NCI-H510A treated with DMSO at 0.1 percent for 48 hours (cell line): ENCODE measurements around the gene OR4D9.

Source experiments
- DNase-seq: peaks from one replicate; lab custom pipeline; 2025; lab: John Stamatoyannopoulos, UW

The OR4D9 gene

DNA sequence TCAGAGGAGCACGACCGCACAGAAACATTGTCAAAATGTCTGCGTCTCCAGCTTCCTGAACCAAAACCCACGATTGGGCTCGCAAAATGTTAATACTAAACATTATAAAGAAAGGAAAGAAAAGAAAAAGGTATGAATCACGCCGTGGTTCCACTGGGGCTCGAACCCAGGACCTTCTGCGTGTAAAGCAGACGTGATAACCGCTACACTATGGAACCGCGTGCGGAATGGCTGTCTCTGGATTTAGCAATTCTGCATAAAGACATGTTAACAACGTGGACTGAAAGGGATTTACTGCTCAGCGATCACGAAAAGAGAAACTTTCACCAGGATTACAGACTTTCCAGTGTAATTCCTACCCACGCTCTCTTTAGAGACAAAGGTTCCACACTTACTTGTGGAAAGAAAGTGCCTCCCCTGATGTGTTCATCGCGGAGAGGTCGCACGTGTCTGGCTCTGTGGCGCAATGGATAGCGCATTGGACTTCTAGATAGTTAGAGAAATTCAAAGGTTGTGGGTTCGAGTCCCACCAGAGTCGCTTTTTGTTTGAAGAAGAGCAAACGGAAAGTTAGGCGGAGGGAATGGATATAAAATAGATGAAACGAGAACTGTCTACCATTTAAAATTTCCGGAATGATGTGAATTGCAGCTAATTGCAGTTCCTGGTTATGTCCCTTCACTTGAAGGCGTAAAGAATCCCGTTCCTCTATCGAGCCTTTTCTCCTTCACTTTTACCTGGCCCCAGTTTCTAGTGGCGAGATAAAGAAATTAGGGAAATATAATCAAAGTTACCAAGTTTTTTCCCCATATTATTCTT lies 39.7 kb downstream of the OR4D9 start:
- DNase-seq, result peak; percentile 86

DNA sequence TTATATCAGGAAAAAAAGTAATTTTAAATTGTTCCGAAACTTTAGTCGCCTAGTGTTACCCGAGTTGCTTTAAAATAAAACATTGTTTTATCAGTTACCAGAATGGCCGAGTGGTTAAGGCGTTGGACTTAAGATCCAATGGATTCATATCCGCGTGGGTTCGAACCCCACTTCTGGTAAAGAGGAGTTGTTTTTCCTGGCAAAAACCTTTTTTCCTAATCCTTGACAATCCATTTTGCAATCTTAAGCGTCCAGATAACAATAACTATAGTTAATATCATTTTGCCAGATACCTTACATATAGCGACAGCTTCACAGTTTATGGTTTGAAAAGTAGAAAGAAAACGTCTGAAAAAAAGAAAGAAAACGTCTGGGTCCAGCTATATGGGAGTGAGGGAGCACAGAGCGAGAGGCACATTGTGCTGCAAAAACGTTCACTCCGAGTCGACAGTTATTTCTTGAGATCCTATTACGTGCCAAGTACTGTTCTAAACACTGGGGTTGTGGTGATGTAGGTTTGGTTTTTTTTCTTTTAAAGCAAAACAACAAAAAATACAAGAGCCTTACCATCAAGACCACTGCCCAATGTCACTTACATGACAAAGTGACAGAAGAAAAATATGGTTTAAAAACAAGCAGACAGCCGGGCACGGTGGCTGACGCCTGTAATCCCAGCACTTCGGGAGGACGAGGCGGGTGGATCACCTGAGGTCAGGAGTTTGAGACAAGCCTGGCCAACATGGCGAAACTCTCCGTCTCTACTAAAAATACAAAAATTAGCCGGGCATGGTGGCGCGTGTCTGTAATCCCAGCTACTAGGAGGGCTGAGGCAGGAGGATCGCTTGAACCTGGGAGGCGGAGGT lies 40.6 kb downstream of the OR4D9 start:
- DNase-seq, result peak; percentile 59

DNA sequence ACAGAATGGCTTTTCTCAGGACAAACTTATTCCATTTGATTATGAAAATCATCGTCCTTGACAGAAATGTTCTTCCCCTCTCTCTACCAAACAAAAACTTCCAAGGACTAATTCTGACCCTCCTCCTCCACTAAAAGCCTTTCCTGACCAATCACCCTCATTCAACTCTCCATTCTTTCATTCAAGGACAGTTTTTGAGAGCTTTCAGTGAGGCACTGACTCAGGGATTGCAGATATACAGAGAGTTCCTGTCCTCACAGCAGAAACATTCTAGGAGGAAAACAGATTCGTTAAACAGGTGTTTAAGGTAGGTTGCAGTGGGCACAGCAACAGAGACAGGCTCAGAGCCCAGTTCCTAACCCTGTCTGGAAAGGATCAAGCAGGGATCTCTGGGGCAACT lies 41.5 kb downstream of the OR4D9 start:
- DNase-seq, result no peak

DNA sequence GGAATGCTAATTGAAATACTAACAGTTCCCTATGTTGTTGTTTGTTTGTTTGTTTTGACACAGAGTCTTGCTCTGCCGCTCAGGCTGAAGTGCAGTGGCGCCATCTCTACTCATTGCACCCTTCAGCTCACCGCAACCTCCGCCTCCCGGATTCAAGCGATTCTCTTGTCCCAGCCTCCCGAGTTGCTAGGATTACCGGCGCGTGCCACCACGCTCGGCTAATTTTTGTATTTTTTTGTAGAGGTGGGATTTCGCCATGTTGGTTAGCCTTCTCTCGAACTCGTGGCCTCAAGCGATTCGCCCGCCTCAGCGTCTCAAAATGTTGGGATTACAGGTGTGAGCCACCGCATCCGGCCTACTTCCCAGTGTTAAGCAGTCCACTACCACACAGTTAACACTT lies 42.0 kb downstream of the OR4D9 start:
- DNase-seq, result no peak

DNA sequence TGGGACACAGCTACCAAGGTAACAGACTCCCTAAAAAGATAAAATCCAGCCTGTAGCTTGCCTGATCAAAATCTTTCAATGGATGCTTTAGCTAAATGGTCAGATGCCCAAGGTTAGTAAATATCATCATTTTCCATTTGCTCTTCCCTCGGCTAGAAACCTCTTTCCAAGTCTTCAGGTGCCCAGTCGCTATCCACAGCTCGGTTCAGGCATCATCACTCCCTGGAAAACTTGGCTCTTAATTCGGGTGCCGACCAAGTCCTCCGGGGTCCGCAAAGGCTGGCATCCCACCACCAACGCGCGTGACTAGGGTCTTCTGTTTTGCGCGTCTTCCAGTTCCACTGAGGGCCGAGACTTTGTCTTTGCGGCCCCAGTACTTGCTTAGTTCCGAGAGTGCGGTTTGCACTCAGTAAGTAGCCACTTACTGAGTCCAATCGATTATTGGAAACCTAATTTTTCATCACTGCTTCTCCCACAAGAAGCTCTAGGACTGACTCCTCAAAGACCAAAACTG lies 44.3 kb downstream of the OR4D9 start:
- peak; percentile 82 for DNase-seq

DNA sequence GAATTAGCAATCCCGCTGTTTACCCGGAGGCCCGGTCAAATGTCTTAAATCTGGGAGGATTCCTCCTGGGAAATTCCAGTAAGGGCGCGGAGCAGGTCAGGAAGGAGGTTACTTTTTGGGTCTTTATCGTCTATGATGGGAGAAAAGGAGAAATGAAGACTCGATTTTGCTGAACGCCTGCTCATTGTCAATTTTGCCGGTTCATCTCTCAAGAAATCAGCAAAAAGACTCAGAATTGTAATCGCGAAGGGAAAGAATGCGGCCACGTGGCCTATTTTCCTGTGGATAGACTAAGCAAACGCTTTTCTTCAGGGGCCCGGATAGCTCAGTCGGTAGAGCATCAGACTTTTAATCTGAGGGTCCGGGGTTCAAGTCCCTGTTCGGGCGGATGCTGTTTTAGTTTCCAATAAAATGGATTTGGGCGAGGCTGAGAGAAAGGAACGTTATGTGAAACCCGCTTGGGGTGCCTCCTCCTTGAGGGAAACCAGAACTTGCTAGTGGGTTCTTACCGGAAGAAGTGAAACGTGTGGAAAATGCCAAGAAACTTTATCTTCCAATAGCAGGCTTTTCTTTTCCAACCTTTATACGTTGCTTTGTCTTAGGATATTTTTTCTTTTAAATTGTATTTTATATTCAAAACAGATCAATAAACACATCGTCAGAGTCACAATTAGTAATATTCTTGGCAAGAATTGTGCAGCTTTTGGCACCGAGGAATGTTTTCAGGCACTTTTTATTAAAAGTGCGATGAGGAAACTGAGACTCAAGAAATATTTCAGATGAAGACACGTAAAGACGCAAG lies 45.0 kb downstream of the OR4D9 start:
- DNase-seq, result peak; percentile 83

DNA sequence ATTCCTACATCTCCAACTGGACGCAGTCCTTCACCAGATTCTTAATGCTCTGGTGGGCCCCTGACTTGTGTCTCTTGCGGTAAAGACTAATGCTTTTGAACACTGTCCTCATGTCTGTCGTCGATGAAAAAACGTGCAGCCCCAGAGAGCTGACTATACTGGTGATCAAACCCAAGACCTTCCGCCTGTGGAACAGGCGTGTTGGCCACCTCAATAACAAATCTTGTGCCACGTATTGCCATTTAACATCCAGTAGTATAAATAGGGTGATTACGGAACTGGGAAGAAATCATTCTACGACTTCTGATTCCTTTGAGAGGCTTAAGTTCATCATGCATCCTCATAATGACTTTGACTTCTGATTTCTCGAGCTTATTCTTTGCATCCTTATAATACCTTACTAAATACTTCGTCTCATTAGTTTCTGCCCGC lies 45.6 kb downstream of the OR4D9 start:
- DNase-seq, result peak; percentile 84

DNA sequence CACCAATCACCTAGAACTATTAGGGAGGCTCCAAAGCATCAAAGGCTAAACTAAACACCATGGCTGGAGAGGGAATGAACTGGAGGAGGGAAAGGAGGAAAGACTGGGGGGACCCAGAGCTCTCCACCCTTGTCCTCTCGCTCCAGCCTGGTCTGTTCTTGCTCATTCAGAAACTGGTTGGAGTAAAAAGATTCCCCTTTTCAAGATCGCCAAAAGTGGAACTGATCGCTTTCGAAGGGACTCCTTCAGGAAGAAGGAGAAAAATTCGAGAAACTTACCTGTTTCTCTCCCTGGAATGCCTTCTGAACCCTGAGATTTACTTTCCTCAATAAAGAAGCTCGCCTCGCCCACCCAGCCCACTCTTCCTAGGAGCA lies 46.9 kb downstream of the OR4D9 start:
- DNase-seq, result no peak

DNA sequence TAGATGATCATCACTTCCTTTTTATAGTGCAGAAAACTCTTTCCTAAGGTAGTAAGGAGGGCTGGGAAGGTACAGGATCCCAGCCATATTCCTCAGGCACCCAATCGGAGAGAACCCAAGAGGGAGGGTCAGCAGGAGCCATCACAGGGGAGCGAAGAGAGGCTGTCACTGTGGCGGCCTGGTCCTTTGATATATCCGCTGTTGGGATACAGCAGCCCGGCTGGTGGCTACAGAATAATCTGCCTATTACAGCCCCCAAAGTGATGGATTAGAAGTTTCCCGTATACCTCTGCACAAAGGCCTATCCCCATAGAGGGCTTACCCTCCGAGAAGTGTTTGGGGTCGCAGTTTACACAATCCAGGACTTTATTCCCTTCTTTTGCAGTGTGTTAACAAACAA lies 48.5 kb downstream of the OR4D9 start:
- no peak for DNase-seq

DNA sequence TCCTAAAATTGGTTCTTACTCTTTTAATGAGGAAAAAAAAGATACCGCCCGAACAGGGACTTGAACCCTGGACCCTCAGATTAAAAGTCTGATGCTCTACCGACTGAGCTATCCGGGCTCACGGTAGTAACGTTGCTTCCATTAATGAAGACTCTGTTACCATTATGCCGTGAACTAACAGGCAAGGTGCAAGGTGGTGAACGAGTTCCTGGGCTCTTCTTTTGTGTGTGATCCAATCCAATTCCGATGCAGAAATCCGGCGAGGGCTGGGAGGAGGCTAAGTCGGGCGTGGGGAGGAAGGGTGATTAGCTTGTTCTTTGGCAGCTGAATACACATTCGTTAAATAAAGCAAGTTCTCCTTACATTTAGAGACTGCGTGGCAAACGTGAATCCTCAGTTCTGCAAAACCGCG lies 49.0 kb downstream of the OR4D9 start:
- DNase-seq, result peak; percentile 78

DNA sequence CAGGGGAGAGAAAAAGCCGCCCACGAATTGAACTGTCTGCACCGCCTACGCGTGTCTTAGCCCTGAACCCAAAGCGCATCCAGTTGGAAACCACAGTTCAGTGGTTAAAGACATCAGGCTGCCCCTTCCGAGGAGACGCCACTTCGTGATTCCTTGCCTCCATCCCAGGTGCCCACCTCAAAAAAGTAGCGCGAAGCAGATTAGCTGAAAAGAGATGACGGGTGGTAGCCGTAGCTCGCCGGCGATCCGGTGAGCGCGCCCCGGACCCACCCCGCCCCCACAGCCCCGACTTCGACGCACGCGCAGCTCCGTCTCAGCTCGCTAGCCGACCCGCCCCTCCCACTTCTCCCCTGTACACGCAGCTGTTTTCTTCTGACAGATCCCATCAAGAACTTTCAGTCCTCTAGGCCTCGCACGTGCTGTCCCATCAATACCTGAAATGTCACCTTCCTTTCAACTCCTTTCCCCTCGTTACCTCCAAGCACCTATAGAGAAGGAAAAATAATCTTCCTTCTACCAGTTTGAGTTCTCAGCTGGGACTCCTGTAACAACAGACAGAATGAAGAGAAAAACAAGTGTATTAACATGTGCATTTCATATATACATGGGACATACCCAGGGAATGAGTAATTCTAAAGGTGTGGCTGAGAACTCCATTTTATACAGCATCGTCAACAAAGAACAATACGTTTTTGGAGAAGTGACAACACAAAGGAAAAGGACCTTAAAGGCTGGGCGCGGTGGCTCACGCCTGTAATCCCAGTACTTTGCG lies 49.5 kb downstream of the OR4D9 start:
- DNase-seq, result peak; percentile 83

DNA sequence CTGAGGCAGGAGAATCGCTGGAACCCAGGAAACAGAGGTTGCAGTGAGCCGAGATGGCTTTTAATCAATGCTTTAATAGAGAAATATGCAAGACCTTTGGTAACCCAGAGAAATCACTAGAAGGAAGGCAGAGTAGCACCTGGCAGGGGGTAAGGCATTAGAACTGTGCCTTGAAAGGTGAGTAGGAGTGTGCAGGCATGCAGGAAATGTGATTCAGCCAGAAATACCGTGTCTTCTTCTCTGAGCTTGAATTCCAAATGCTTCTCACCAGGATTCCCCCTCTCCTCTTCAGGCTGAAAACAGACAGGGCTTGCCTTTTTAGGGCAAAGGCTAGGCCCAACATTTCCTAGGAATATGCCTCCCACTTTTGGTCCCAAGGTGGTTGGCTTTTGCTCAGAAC lies 51.0 kb downstream of the OR4D9 start:
- no peak for DNase-seq
